GM19397 (cell line): ENCODE data around the gene LRCH2.
"Not testable (repeated sequence)": the region's sequence is repeated elsewhere in the genome, so short reads cannot be mapped to it uniquely, and the experiment has no call there.

Experiments
- ATAC-seq: cut with Tn5 transposase; IDR thresholded peaks from one replicate; pipeline ENCODE4 v1.9.1; 2021; ENCODE audit warnings: mild to moderate bottlenecking, moderate library complexity; ENCODE audit not compliant: unreplicated experiment

The LRCH2 gene

GRCh38 chrX:115233497-115234455 is at the start of gene LRCH2:
Gene LRCH2 (minus strand): TSS chrX:115234096. CDS start chrX:115234041, 55 bp downstream.
- no peak for ATAC-seq

- ATAC-seq: no peak
These were observed 35.3 kb upstream of the LRCH2 start for GRCh38 chrX:115269051-115269683.

- no peak for ATAC-seq
These were observed 34.5 kb upstream of the LRCH2 start for GRCh38 chrX:115268421-115268820.

GRCh38 chrX:115266300-115266699 is 32.4 kb upstream of the LRCH2 start:
- no peak for ATAC-seq

- ATAC-seq: no peak
These were observed 30.1 kb upstream of the LRCH2 start for GRCh38 chrX:115264009-115264408.

GRCh38 chrX:115261148-115261547 is 27.3 kb upstream of the LRCH2 start:
- ATAC-seq: no peak

GRCh38 chrX:115260330-115260729 is 26.4 kb upstream of the LRCH2 start:
- no peak for ATAC-seq

GRCh38 chrX:115259238-115259875 is 25.5 kb upstream of the LRCH2 start:
- ATAC-seq: no peak

- no peak for ATAC-seq
These were observed 23.8 kb upstream of the LRCH2 start for GRCh38 chrX:115257711-115258110.

- ATAC-seq: no peak
These were observed 21.1 kb upstream of the LRCH2 start for GRCh38 chrX:115255003-115255402.

GRCh38 chrX:115251458-115252233 is 17.8 kb upstream of the LRCH2 start:
- no peak for ATAC-seq

- no peak for ATAC-seq
These were observed 3.2 kb upstream of the LRCH2 start for GRCh38 chrX:115237056-115237455.

GRCh38 chrX:115236560-115236959 is 2.7 kb upstream of the LRCH2 start:
- no peak for ATAC-seq

GRCh38 chrX:115234461-115234860 is 565 bp upstream of the LRCH2 start:
- no peak for ATAC-seq

GRCh38 chrX:115232933-115233496 is 881 bp downstream of the LRCH2 start:
- ATAC-seq: no peak

GRCh38 chrX:115229337-115230003 is 4.4 kb downstream of the LRCH2 start:
- no peak for ATAC-seq

- ATAC-seq: no peak
These were observed 7.0 kb downstream of the LRCH2 start for GRCh38 chrX:115226929-115227328.

GRCh38 chrX:115217346-115217745 is 16.6 kb downstream of the LRCH2 start:
- not testable (repeated sequence) for ATAC-seq

- ATAC-seq: no peak
These were observed 19.3 kb downstream of the LRCH2 start for GRCh38 chrX:115214605-115215004.

GRCh38 chrX:115214151-115214550 is 19.7 kb downstream of the LRCH2 start:
- ATAC-seq: no peak
